GM18907 (cell line): ENCODE data around the gene PPP2R5E.
A peak's percentile ranks its signal among the peaks of the same experiment; 100 is the strongest.
"Not testable (repeated sequence)": the region's sequence is repeated elsewhere in the genome, so short reads cannot be mapped to it uniquely, and the experiment has no call there.

Experiments
- ATAC-seq: cut with Tn5 transposase; IDR thresholded peaks from one replicate; pipeline ENCODE4 v1.9.1; 2021; ENCODE audit warnings: mild to moderate bottlenecking, moderate library complexity; ENCODE audit not compliant: unreplicated experiment

Gene PPP2R5E

GRCh38 chr14:63387711-63388110 is 155.5 kb downstream of the PPP2R5E start:
- no peak for ATAC-seq

- peak; percentile 97 for ATAC-seq
These were observed 159.3 kb downstream of the PPP2R5E start for GRCh38 chr14:63383776-63384367.

GRCh38 chr14:63378444-63378843 is 164.7 kb downstream of the PPP2R5E start:
- ATAC-seq = no peak

- no peak for ATAC-seq
These were observed 167.4 kb downstream of the PPP2R5E start for GRCh38 chr14:63375769-63376168.

GRCh38 chr14:63371613-63372012 is 171.6 kb downstream of the PPP2R5E start:
- not testable (repeated sequence) for ATAC-seq

GRCh38 chr14:63371033-63371432 is 172.1 kb downstream of the PPP2R5E start:
- ATAC-seq = no peak

- no peak for ATAC-seq
These were observed 175.3 kb downstream of the PPP2R5E start for GRCh38 chr14:63367742-63368364.

GRCh38 chr14:63362389-63362819 is 180.8 kb downstream of the PPP2R5E start:
- no peak for ATAC-seq

GRCh38 chr14:63361790-63362189 is 181.4 kb downstream of the PPP2R5E start:
- no peak for ATAC-seq

- ATAC-seq = no peak
These were observed 185.3 kb downstream of the PPP2R5E start for GRCh38 chr14:63357841-63358240.

GRCh38 chr14:63345826-63346225 is 197.4 kb downstream of the PPP2R5E start:
- no peak for ATAC-seq

- no peak for ATAC-seq
These were observed 198.8 kb downstream of the PPP2R5E start for GRCh38 chr14:63344336-63344735.

- no peak for ATAC-seq
These were observed 199.3 kb downstream of the PPP2R5E start for GRCh38 chr14:63343878-63344277.

GRCh38 chr14:63342371-63342770 is 200.8 kb downstream of the PPP2R5E start:
- no peak for ATAC-seq

- ATAC-seq = no peak
These were observed 214.1 kb downstream of the PPP2R5E start for GRCh38 chr14:63328787-63329737.

GRCh38 chr14:63326840-63327239 is 216.3 kb downstream of the PPP2R5E start:
- ATAC-seq = no peak

GRCh38 chr14:63322897-63323573 is 220.1 kb downstream of the PPP2R5E start:
- ATAC-seq = no peak

- no peak for ATAC-seq
These were observed 220.7 kb downstream of the PPP2R5E start for GRCh38 chr14:63322472-63322871.
